Nephron progenitor cell (in vitro differentiated cells): ENCODE results near the gene FGD6.
A peak's percentile ranks its signal among the peaks of the same experiment; 100 is the strongest.
"Not testable (repeated sequence)": the region's sequence is repeated elsewhere in the genome, so short reads cannot be mapped to it uniquely, and the experiment has no call there.

Source experiments
- DNase-seq: peaks from one replicate; pipeline ENCODE4 v3.0.0; 2021
- H3K27ac Mint-ChIP-seq: 2 replicates; pipeline ENCODE4 v1.8.0; 2021; ENCODE audit warnings: mild to moderate bottlenecking, moderate library complexity, mixed read lengths
- H3K27me3 Mint-ChIP-seq: 2 replicates; pipeline ENCODE4 v1.8.0; 2021; ENCODE audit warnings: mild to moderate bottlenecking, low read depth, mixed read lengths; ENCODE audit not compliant: poor library complexity
- H3K36me3 Mint-ChIP-seq: 2 replicates; pipeline ENCODE4 v1.8.0; 2021; ENCODE audit warnings: low read depth, mixed read lengths
- H3K4me1 Mint-ChIP-seq: 2 replicates; pipeline ENCODE4 v1.8.0; 2021; ENCODE audit warnings: mixed read lengths
- H3K4me3 Mint-ChIP-seq: 2 replicates; pipeline ENCODE4 v1.8.0; 2021; ENCODE audit warnings: mild to moderate bottlenecking, moderate library complexity, mixed read lengths
- H3K9me3 Mint-ChIP-seq: 2 replicates; pipeline ENCODE4 v1.8.0; 2021; ENCODE audit warnings: mild to moderate bottlenecking, moderate library complexity, mixed read lengths
- TF ChIP-seq, protein P1 (sequence below): fragments of 200-600 bp; sonication (generic); IDR thresholded peaks from 2 replicates; pipeline ENCODE4 v1.5.0; 2021; ENCODE audit warnings: antibody characterized with exemption

Gene FGD6

DNA sequence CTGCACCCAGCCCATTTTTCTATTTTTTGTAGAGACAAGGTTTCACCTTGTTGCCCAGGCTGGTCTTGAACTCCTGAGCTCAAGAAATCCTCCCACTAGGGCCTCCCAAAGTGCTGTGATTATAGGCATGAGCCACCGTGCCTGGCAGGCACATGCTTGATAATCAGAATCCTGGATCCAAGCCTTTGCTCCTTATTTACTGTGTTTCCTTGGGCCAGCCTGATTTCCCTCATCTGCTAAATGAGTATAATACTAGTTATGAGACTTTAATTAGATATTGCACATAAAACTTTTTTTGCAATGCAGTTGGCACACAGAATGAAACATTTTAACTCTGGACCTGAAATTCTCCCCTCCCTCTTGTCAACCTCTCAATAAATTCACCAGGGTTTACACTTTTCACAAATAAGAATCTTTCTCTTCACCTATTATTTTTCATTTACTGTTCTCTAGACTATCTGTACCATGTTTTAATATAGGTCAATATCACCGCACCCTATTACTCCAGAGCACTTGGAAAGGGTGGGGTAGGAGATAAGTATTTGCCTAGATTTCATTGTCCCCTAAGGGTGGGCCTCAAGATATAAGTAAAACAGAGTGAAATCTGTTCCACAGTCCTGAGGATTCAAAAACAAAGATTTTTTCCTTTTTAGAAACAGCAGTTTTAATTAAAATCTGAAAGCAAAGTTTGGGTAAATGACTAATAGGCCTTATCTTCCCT, 74.7 kb downstream of the FGD6 start:
- H3K9me3 Mint-ChIP-seq = no peaks in the 10 kb centered on the region
- H3K36me3 Mint-ChIP-seq = peaks cover 33% of the 10 kb centered on the region
- no peak overlapping the region for H3K27ac Mint-ChIP-seq
- peaks cover 7% of the 10 kb centered on the region for H3K27me3 Mint-ChIP-seq
- peaks cover 14% of the 10 kb centered on the region for H3K4me1 Mint-ChIP-seq
- no peak for DNase-seq
- no peak overlapping the region for H3K4me3 Mint-ChIP-seq
- TF ChIP-seq, protein P1, sequence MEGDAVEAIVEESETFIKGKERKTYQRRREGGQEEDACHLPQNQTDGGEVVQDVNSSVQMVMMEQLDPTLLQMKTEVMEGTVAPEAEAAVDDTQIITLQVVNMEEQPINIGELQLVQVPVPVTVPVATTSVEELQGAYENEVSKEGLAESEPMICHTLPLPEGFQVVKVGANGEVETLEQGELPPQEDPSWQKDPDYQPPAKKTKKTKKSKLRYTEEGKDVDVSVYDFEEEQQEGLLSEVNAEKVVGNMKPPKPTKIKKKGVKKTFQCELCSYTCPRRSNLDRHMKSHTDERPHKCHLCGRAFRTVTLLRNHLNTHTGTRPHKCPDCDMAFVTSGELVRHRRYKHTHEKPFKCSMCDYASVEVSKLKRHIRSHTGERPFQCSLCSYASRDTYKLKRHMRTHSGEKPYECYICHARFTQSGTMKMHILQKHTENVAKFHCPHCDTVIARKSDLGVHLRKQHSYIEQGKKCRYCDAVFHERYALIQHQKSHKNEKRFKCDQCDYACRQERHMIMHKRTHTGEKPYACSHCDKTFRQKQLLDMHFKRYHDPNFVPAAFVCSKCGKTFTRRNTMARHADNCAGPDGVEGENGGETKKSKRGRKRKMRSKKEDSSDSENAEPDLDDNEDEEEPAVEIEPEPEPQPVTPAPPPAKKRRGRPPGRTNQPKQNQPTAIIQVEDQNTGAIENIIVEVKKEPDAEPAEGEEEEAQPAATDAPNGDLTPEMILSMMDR = no peak

DNA sequence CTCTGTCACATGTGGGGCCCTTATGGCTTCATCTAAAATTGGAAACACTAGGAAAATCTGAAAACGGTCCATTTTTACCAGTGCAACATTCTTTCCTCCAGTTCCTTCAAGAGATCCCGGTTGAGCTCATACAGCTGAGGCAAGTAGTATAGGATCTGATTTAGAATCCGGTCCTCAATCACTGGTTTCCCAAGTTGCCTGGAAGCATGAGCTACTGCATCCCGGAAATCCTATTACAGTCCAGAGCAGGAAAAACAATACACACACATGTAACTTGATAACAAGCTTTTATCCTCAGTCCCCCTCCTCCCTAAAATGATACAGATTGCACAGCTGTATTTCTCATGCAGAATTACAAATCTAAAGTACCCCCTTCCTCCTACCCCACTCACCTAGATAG, 76.0 kb downstream of the FGD6 start:
- H3K27ac Mint-ChIP-seq = no peak overlapping the region
- TF ChIP-seq, protein P1 = no peak

DNA sequence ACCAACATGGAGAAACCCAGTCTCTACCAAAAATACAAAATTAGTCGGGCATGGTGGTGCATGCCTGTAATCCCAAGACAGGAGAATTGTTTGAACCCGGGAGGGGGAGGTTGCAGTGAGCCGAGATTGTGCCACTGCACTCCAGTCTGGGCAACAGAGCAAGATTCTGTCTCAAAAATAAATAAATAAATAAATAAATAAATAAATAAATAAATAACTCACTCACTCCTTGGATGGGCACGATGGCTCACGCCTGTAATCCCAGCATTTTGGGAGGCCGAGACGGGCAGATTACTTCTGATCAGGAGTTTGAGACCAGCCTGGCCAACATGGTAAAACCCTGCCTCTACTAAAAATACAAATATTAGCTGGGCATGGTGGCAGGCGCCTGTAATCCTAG, 79.2 kb downstream of the FGD6 start:
- not testable (repeated sequence) for DNase-seq, H3K27ac Mint-ChIP-seq, H3K27me3 Mint-ChIP-seq, H3K9me3 Mint-ChIP-seq, H3K4me1 Mint-ChIP-seq, H3K4me3 Mint-ChIP-seq
- H3K36me3 Mint-ChIP-seq = peaks cover 47% of the 10 kb centered on the region

More for the DNA sequence above, 76.0 kb downstream of the FGD6 start:
- DNase-seq = no peak
- Mint-ChIP-seq H3K4me1 (peaks cover 4% of the 10 kb centered on the region), H3K4me3 (no peak overlapping the region), H3K27me3 (peaks cover 7% of the 10 kb centered on the region), H3K9me3 (no peaks in the 10 kb centered on the region), H3K36me3 (peaks cover 43% of the 10 kb centered on the region)

DNA sequence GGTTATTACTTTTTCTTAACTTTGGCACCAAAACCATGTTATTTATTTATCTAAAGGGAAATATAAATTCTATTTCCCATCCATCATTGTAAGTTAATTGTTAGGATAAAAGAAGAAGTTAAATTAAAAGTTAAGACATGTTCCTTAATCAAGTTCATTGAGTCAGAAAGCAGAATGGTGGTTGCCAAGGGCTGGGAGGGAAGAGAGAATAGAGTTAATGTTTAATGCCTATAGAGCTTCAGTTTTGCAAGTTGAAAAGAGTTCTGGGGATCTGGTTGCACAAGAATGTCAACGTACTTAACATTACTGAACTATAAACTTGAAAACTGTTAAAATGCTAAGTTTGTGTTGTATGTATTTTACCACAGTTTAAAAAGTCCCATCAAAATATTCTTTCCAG, 80.7 kb downstream of the FGD6 start:
- Mint-ChIP-seq H3K27ac (peak overlapping the region; percentile 25), H3K4me3 (no peak overlapping the region), H3K27me3 (no peaks in the 10 kb centered on the region), H3K9me3 (no peaks in the 10 kb centered on the region), H3K36me3 (peaks cover 48% of the 10 kb centered on the region), H3K4me1 (no peaks in the 10 kb centered on the region)
- TF ChIP-seq, protein P1 = no peak
- no peak for DNase-seq

DNA sequence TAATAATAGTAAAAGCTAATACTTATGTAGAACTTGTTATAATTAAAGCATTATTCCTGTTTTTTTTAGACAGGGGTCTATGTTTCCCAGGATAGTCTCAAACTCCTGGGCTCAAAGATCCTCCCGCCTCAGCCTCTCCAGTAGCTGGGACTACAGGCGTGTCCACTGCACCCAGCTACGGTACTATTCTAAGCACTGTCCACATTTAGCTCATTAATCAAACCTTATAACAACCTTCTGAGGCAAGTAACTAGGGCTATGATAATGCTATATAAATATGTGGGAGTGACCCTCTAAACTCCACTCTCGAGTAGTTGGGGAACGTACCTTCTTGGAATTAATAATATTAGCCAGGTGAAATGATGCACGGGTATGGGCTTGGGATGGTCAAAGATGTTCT, 83.2 kb downstream of the FGD6 start:
- Mint-ChIP-seq H3K9me3 (no peaks in the 10 kb centered on the region), H3K4me3 (no peak overlapping the region), H3K27ac (no peak overlapping the region), H3K36me3 (peaks cover 59% of the 10 kb centered on the region), H3K4me1 (no peaks in the 10 kb centered on the region), H3K27me3 (no peaks in the 10 kb centered on the region)
- no peak for DNase-seq
- TF ChIP-seq, protein P1 = no peak

DNA sequence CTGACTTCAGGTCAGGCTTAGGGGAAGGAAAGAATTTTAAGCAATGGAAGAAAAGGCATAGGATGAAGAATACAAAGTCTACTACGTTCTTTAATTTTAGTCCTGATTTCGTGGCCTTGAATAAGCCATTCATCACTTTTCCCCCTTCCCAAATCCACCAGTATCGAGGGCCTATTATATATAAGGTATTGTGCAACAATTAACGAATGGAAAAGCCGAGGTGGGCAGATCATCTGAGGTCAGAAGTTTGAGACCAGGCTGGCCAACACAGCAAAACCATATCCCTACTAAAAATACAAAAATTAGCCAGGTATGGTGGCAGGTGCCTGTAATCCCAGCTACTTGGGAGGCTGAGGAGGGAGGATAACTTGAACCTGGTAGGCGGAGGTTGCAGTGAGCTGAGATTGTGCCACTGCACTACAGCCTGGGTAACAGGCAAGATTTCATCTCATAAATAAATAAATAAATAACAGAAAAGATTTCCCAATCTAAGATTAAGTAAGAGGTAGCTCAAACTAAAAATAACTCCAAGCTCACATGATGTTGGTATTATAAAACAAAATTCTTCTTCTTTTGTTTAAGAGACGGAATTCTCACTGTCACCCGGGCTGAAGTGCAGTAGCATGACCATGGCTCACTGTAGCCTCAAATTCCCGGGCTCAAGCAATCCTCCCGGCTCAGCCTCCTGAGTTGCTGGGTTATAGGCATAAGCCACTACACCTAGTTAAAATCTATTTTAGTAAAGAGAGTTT, 85.5 kb downstream of the FGD6 start:
- no peak overlapping the region for H3K4me3 Mint-ChIP-seq
- H3K4me1 Mint-ChIP-seq = no peaks in the 10 kb centered on the region
- DNase-seq = no peak
- H3K36me3 Mint-ChIP-seq = peaks cover 54% of the 10 kb centered on the region
- H3K9me3 Mint-ChIP-seq = no peaks in the 10 kb centered on the region
- H3K27me3 Mint-ChIP-seq = no peaks in the 10 kb centered on the region
- no peak overlapping the region for H3K27ac Mint-ChIP-seq
- TF ChIP-seq, protein P1 = no peak
